Measurements from ENCODE around the gene CCDC3. TPM values are rescaled to one million over a fixed set of nuclear protein-coding genes. Genes with fewer than 3 reads are reported as not detected.

Gene CCDC3
- total and polyA plus RNA-seq, 2 of the 4 experiments (the other 2 are of a cell fraction) = 0.29 to 0.36 TPM

- Histone ChIP-seq H2BK120ac (ENCODE audit: low read depth, low read length) (no peak overlapping the region), H4K20me1 (ENCODE audit: insufficient read depth, low read length) (no peaks in the 10 kb centered on the region), H3K4ac (ENCODE audit: low read depth, low read length) (no peak overlapping the region), H3K79me1 (ENCODE audit: low read depth in 1 of 2, low read length in 2 of 2) (no peaks in the 10 kb centered on the region), H2BK15ac (ENCODE audit: low read depth, low read length) (no peak overlapping the region; the same call in 2 of the 3 replicates), H2AK9ac (replicated peaks; ENCODE audit: low read depth, low read length, poor library complexity) (no peak overlapping the region), H3K4me3 (ENCODE audit: insufficient read depth, low read depth, low read length) (no peak overlapping the region), H3K9me3 (ENCODE audit: control insufficient read depth, insufficient read depth, low read length) (peaks cover 7% of the 10 kb centered on the region), H2BK5ac (ENCODE audit: low read depth, low read length, poor library complexity, severe bottlenecking) (no peak overlapping the region), H3K4me1 (ENCODE audit: control insufficient read depth, insufficient read depth, low read length) (peaks cover 7% of the 10 kb centered on the region; the same call in 1 of the 2 replicates), H2AFZ (replicated peaks; ENCODE audit: low read length, poor library complexity) (no peak overlapping the region), H3K9ac (ENCODE audit: low read depth, low read length) (no peak overlapping the region), H3K36me3 (ENCODE audit: control insufficient read depth, insufficient read depth, low read length) (no peaks in the 10 kb centered on the region), H3K27ac (ENCODE audit: insufficient read depth, low read length) (no peak overlapping the region), H2AK5ac (ENCODE audit: low read depth, low read length) (no peak overlapping the region), H3K4me2 (ENCODE audit: low read depth, low read length) (0 out of 2 replicates have a peak overlapping the region, but pooled peaks have one; percentile 13), H3K14ac (replicated peaks; ENCODE audit: low read depth, low read length) (no peak overlapping the region), H3K23ac (ENCODE audit: low read depth, low read length) (no peak overlapping the region), H4K5ac (ENCODE audit: low read depth, low read length) (no peak overlapping the region), H4K8ac (ENCODE audit: low read depth in 2 of 2, low read length in 2 of 2) (no peak overlapping the region), H2BK20ac (ENCODE audit: low read depth, low read length) (no peak overlapping the region), H3K56ac (ENCODE audit: extremely low read depth, insufficient read depth, low read length) (no peak overlapping the region), H4K91ac (ENCODE audit: insufficient read depth, low read depth, low read length) (no peak overlapping the region), H3K9me1 (ENCODE audit: insufficient read depth, low read length) (no peaks in the 10 kb centered on the region), H3K27me3 (ENCODE audit: control insufficient read depth, insufficient read depth, low read length) (peaks cover 3% of the 10 kb centered on the region; the same call in 1 of the 2 replicates), H3K18ac (ENCODE audit: low read depth, low read length) (no peak overlapping the region)
- peak; percentile 49 for ATAC-seq (ENCODE audit: low read depth)
- no TSS peak for BruUV-seq (replicated peaks)
- CTCF ChIA-PET = no interaction called here
- dilution Hi-C loops (cut with HindIII; ENCODE audit: low sequenced_read_pairs, unreplicated experiment) (no loop called here), intact Hi-C loops (cut with micrococcal nuclease) (no loop called here), in situ Hi-C loops (cut with MboI; ENCODE audit: low sequenced_read_pairs) (no loop called here)
- DNase-seq = peak; percentile 49
- 0% methylated on average over 3 of the region's 4 CpGs; no CpG with 5 or more reads in 1 of the 2 experiments for WGBS, 2 experiments (ENCODE audit: extremely low coverage in 2 of 2, insufficient read length in 1 of 2)
- TF ChIP-seq USF2 (IDR thresholded peaks at IDR 0.05; ENCODE audit: low read depth, low read length) (no peak), SMC3 (IDR thresholded peaks at IDR 0.05; ENCODE audit: low read depth, low read length) (no peak), RCOR1 (IDR thresholded peaks at IDR 0.05; ENCODE audit: insufficient replicate concordance, low read length) (no peak), NFE2L2 (IDR thresholded peaks at IDR 0.05; ENCODE audit: low read depth, low read length) (no peak), MXI1 (IDR thresholded peaks at IDR 0.05; ENCODE audit: borderline replicate concordance, low read depth, low read length) (no peak)
- POLR2A ChIA-PET (ENCODE audit: unreplicated experiment) = no interaction called here
Measured at GRCh38 chr10:12965571-12965970, 35.9 kb downstream of the CCDC3 start.
